ENCODE measurements around the gene PPDPF.
A peak's percentile ranks its signal among the peaks of the same experiment; 100 is the strongest.
"Not testable (repeated sequence)": the region's sequence is repeated elsewhere in the genome, so short reads cannot be mapped to it uniquely, and the experiment has no call there.

PPDPF gene

DNA sequence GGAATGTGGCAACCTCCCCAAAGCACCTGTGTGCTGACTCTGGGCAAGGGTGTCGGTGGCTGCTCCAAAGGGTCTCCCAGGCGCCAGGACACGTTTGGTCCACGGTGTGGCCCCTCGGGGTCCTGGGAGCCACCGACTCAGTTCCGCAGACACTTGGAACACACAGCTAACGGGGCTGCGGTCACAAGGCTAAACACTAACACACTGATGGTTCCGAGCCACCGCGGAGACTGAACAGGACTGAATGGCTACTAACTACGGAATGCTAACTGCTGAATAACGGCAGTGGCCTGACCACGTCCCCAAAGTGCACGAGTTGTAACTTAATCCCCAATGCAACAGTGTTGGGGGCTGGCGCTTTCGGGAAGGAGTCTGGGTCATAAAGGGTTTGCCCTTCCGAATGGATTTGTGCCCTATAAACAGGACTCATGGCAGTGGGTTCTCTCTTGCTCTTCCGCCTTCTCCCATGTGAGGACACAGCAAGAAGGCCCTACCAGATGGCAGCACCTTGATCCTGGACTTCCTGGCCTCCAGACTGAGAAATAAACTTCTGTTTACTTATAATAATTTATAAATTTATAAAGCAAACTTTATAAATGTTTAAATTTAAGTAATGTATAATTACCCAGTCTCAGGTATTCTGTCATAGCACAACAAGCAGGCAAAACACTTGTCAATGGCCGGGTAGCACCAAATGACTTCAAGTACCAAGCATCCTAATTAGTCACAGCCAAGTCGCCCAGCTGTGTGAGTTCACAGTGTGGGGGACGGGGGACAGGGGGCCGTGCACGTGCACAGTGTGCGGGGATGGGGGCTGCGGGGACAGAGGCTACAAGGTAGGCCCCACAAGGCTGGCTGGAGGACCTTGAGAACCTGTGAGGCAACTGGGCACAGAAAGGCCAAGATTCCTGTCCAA, 19.4 kb upstream of the PPDPF start:
- DNase-seq (ENCODE audit: low spot score) = no peak

DNA sequence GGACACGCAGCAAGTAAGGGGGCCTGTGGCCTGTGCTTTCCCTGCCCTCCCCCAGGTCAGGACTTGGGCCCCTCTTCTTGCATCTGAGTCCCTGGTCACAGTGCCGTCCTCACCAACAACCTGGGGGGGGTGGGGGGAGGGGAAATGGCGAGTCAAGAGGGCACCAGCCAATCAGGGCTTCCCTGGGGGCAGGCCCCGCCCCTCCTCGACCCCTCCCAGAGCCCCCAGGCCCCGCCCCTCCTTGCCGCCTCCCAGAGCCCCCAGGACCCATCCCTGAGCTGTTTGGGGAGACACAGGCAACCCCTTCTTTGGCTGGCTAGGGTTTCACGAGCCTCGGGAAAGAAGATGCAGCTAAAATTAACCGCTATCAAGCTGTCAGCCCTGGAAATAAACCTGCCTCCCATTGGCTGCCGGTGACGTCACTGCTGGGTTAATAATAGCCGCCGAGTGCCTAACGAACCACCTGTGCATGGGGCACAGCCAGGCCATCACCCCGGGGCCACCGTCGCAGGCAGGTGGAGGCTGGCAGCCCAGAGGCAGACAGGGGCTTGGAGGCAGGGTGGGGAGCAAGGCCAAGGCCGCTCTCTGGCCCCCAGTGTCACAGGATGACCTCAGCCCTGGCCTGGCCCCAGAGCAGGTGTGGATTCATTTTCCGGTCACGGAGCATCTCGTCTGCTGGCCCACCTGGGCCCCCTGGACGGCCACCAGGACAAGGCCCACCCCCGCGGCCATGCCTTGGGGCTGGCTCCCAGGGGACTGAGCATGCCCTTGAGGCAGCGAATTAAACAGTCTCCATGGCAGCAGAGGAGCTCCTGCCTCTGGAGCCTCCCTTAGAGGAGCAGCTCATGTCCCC, 18.5 kb upstream of the PPDPF start:
- no peak for DNase-seq (ENCODE audit: low spot score)

DNA sequence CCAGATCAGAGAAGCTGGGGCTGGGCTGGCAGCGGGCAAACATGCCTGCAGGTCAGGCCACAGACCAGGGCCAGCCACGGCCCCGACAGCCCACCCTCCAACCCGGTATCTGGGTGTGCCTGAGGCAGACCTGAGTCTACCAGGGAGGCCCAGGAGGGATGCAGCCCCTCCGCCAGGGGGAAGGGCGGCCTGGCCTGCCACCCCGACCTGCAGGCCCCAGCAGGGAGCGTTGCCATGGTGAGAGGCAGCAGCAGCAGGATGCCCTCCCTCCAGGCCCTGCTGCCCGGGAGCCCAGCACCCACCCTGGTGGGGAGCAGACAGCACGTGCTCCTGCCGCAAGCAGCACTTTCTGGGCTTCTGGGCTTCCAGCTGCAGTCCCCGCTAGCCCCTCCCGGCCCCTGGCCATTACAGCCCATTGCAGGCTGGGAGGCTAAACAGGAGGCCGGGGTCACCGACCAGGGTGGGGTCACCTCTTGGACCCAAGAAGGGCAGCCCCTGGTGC, 17.8 kb upstream of the PPDPF start:
- DNase-seq (ENCODE audit: low spot score) = no peak

GRCh38 chr20:63503524-63503923, 17.0 kb upstream of the PPDPF start:
- DNase-seq (ENCODE audit: low spot score) = no peak

DNA sequence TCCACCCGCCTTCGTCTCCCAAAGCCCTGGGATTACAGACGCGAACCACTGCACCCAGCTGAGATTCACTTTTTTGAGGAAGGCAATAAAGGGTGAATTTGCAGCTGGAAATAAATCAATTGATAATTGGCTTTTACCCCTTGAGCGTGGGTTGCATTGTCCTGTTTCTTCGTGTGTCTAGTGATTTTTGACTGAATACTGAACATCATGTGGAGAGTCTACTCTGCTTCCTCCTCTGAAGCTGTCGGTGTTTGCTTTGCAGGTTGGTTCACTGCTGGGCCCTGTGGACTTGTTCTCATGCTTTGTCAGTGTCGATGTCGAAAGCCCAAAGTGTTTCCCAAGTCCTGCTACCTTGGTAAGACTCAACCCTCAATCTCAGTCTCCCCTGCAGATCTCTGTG, 15.9 kb upstream of the PPDPF start:
- no peak for DNase-seq (ENCODE audit: low spot score)

- DNase-seq (ENCODE audit: low spot score) = no peak
These were observed 15.3 kb upstream of the PPDPF start for GRCh38 chr20:63505281-63505680.

DNA sequence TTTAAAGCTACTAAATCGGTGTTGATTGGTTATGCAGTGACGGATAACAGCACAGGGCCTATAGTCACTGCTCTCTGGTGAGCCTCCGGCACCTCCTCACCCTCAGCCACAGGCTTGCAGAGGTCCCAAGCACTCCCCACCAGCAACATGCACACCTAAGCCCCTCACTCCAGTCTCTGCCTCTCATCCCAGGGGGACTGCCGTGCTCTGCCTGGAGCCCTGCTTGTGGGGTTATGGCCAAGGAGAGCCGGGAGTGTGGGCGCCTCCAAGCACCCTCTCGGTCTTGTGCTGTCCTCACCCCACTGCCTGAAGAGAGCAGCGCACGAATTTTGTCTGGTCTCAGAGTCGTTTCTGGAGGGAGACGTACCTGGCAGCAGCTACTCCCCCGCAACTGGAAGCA, 14.8 kb upstream of the PPDPF start:
- no peak for DNase-seq (ENCODE audit: low spot score)

- no peak for DNase-seq (ENCODE audit: low spot score)
These were observed 13.4 kb upstream of the PPDPF start for GRCh38 chr20:63507083-63507743.

DNA sequence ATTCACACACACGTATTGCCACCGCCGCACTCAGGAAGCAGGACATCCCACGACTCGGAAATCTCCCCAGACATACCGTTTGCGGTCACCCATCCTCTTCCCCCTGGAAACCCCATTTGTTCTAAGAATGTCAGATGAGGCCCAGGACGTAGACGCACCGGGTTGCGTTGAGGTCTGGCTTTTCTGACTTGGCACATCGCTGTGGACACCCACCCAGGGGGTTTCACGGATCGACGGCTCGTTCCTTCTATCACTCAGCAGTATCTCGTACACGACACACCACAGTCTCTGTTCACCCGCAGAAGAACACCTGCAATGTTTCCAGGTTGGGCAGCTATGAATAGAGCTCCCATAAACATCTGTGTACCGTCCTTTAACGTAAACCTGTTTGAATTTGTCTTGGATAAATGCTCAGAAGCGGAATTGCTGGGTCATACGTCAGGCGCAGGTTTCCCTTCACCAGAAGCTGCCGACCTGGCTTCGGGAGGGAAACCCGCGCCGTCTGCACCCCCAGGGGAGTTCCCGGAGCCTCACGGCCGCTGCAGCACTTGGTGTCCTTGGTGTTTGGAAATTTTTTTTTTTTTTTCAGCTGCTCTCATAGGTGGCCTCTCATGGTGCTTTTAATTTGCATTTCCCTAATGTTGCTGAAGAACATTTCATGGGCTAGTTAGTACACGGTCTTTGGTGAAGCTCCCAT, 12.3 kb upstream of the PPDPF start:
- DNase-seq (ENCODE audit: low spot score) = no peak

DNA sequence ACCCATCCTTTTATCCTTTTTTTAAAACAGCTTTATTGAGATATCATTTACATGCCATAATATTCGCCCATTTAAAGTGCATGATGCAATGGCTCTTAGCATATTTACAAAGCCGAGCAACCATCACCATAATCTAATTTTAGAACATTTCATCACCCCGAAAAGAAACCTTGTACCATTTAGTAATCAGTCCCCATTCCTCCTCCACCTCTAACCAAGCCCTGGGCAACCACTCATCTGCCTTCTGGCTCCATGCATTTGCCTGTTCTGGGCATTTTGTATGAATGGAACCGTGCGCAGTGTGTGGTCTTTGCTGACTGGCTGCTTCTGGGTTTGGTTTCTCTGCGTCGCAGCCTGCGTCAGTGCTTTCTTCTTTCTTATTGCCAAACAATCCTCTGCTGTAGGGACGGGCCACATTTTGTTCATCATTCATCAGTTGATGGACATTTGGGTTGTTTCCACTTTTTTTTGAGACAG, 11.4 kb upstream of the PPDPF start:
- DNase-seq (ENCODE audit: low spot score) = no peak

DNA sequence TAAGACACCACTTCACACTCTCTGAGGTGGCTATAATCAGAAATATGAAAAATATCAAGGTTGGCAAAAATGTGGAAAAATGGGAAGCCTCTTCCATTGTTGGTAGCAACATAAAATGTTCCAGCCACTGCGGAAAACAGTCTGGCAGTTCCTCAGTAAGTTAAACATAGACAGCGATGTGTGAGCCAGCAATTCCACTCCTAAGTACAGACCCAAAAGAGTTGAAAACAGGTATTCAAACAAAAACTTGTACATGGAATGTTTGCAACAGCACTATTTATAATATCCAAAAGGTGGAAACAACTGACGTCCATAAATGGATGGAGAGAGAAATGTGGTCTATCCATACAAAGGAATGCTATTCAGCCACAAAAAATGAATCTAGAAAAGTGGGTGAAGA, 7.4 kb upstream of the PPDPF start:
- no peak for DNase-seq (ENCODE audit: low spot score)

- not testable (repeated sequence) for DNase-seq (ENCODE audit: low spot score)
These were observed 6.0 kb upstream of the PPDPF start for GRCh38 chr20:63514520-63514919.

- DNase-seq (ENCODE audit: low spot score) = no peak
These were observed 2.9 kb upstream of the PPDPF start for GRCh38 chr20:63517376-63518309.

- DNase-seq (ENCODE audit: low spot score) = no peak
These were observed 2.2 kb upstream of the PPDPF start for GRCh38 chr20:63518351-63518861.

- no peak for DNase-seq (ENCODE audit: low spot score)
These were observed 1.5 kb upstream of the PPDPF start for GRCh38 chr20:63518946-63519667.

DNA sequence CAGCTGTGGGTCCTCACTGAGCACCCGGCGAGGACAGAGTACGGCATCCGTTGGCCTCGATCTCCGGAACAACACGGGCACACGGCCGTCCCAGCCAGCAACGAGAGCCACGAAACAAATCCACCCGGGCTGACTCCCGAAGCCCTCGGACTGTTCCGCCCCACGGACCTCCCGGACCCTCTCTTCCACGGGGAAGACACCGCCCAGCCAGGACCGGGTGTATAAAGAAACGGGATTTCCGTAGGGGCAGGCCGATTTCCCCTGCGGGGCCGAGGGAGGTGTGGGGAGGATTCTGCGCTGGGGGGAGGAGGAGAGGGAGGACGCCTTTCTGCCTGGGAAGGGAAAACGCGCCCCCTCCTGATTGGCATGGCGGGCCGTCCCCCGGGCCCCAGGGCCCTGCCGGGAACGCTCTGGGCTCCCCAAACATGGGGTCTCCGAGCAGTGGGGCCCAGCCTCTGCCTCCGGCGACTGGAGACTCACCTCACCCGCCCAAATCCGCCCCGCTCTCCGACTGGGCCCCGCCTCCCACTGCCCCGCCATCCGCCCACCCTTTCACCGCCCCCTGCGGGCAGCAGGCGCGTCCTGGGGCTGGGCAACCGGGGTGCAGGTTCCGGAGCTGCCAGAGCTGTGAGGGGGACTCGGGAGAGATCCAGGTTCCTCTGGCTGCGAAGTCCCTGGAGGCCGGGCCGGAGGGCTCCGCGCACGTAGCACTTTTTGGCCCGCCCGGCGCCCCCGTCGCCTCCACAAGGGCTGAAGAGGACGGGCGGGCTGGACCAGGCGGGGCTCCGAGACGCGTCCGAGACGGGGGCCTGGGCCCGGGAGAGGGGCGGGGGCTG, 679 bp upstream of the PPDPF start:
- no peak for DNase-seq (ENCODE audit: low spot score)

DNA sequence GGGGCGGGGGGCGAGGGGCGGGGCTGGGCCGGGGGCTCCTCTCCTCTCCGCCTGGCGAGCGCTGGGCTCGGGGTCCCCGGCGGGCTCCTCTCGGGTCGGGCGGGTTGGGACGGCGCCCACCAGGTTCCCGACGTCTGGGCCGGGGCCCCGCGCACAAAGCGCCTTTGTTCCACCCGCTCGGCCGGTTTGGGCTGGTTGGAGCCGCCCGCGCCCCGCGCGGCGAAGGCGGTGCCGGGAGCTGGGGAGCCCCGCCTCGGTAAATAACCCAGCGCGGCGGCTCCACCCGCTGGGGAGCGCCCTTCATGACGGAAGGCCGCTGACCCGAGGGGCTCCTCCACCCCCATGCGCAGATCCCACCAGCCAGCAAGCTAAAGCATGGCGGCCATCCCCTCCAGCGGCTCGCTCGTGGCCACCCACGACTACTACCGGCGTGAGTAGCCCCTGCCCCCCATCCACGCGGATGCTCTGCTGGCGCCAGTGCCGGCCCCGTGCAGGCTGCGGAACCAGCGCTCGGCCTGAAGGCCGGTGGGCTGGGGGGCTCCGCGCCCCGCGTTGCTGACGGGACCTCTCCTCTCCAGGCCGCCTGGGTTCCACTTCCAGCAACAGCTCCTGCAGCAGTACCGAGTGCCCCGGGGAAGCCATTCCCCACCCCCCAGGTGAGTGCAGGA, 503 bp downstream of the PPDPF start:
- peak; percentile 65 for DNase-seq (ENCODE audit: low spot score)

DNA sequence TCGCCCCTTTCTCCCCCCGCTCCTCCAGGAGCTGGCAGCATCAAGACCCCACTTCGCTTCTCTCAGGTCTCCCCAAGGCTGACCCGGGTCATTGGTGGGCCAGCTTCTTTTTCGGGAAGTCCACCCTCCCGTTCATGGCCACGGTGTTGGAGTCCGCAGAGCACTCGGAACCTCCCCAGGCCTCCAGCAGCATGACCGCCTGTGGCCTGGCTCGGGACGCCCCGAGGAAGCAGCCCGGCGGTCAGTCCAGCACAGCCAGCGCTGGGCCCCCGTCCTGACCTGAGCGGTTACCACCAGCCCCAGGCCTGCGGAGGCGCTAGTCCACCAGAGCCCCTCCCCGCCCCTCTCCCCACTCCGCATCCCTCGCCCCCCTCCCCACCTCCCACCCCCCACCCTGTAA, 1.0 kb downstream of the PPDPF start:
- no peak for DNase-seq (ENCODE audit: low spot score)

All from hematopoietic multipotent progenitor cell treated with erythropoietin and hydrocortisone succinate and interleukin-3 and kit ligand, for 17 days (in vitro differentiated cells).